H9 (cell line): ENCODE measurements around the gene CORO2B. TPM values are rescaled to one million over a fixed set of nuclear protein-coding genes. Genes with fewer than 3 reads are reported as not detected.

Experiments
- DNase-seq: peaks from one replicate; pipeline ENCODE4 v3.0.0-alpha.2; 2017
- H2AFZ ChIP-seq: one replicate; pipeline ENCODE4 v1.6.1; 2013; ENCODE audit warnings: mild to moderate bottlenecking, low read length, control low read depth, moderate library complexity
- H2AK5ac ChIP-seq: 2 replicates; pipeline ENCODE4 v1.6.1; 2013; ENCODE audit warnings: low read length, control low read depth, mixed read lengths; ENCODE audit not compliant: insufficient read length
- H2BK120ac ChIP-seq: one replicate; pipeline ENCODE4 v1.6.1; 2013; ENCODE audit warnings: low read depth, mild to moderate bottlenecking, low read length, control low read depth, inconsistent platforms; ENCODE audit not compliant: poor library complexity, severe bottlenecking
- H2BK12ac ChIP-seq: 2 replicates; pipeline ENCODE4 v1.6.1; 2013; ENCODE audit warnings: low read length, control low read depth, mixed read lengths, low read depth; ENCODE audit not compliant: insufficient read length
- H2BK15ac ChIP-seq: 2 replicates; pipeline ENCODE4 v1.6.1; 2013; ENCODE audit warnings: low read depth, low read length, control low read depth
- H2BK20ac ChIP-seq: one replicate; pipeline ENCODE4 v1.6.1; 2013; ENCODE audit warnings: low read depth, mild to moderate bottlenecking, low read length, control low read depth, inconsistent platforms; ENCODE audit not compliant: poor library complexity, severe bottlenecking
- H2BK5ac ChIP-seq: 2 replicates; pipeline ENCODE4 v1.6.1; 2013; ENCODE audit warnings: low read length, control low read depth, mixed read lengths; ENCODE audit not compliant: insufficient read length
- H3K14ac ChIP-seq: 2 replicates; pipeline ENCODE4 v1.6.1; 2013; ENCODE audit warnings: low read length, control low read depth; ENCODE audit not compliant: insufficient read depth
- H3K18ac ChIP-seq: 2 replicates; pipeline ENCODE4 v1.6.1; 2013; ENCODE audit warnings: low read depth, mild to moderate bottlenecking, mixed read lengths, low read length, control low read depth; ENCODE audit not compliant: insufficient read length
- H3K23ac ChIP-seq: 2 replicates; pipeline ENCODE4 v1.6.1; 2013; ENCODE audit warnings: low read length, control low read depth, mixed read lengths, low read depth; ENCODE audit not compliant: insufficient read length
- H3K23me2 ChIP-seq: 2 replicates; pipeline ENCODE4 v1.6.1; 2013; ENCODE audit warnings: low read depth, mild to moderate bottlenecking, mixed read lengths, low read length, control low read depth; ENCODE audit not compliant: insufficient read length, poor library complexity, severe bottlenecking
- H3K27ac ChIP-seq: 2 replicates; pipeline ENCODE4 v1.5.1; 2013; ENCODE audit warnings: low read length, control low read depth, mixed read lengths, low read depth; ENCODE audit not compliant: insufficient read length
- H3K27me3 ChIP-seq: 2 replicates; pipeline ENCODE4 v1.6.1; 2013; ENCODE audit warnings: low read length, control low read depth, inconsistent platforms; ENCODE audit not compliant: insufficient read depth
- H3K4ac ChIP-seq: 2 replicates; pipeline ENCODE4 v1.6.1; 2013; ENCODE audit warnings: low read depth, mild to moderate bottlenecking, control low read depth, inconsistent platforms, low read length, moderate library complexity
- H3K4me1 ChIP-seq: 2 replicates; pipeline ENCODE4 v1.6.1; 2013; ENCODE audit warnings: low read length, control low read depth, inconsistent platforms; ENCODE audit not compliant: insufficient read depth
- H3K4me2 ChIP-seq: 2 replicates; pipeline ENCODE4 v1.6.1; 2013; ENCODE audit warnings: low read length, control low read depth, mixed read lengths; ENCODE audit not compliant: insufficient read length, insufficient read depth
- H3K56ac ChIP-seq: 2 replicates; pipeline ENCODE4 v1.6.1; 2013; ENCODE audit warnings: low read depth, mild to moderate bottlenecking, mixed read lengths, low read length, control low read depth; ENCODE audit not compliant: insufficient read length
- H3K79me1 ChIP-seq: 2 replicates; pipeline ENCODE4 v1.6.1; 2013; ENCODE audit warnings: low read depth, mild to moderate bottlenecking, moderate library complexity, low read length, control low read depth, inconsistent platforms; ENCODE audit not compliant: insufficient read depth, poor library complexity, severe bottlenecking
- H3K79me2 ChIP-seq: 2 replicates; pipeline ENCODE4 v1.6.1; 2013; ENCODE audit warnings: low read length, control low read depth, inconsistent platforms; ENCODE audit not compliant: insufficient read depth
- H3K9ac ChIP-seq: 2 replicates; pipeline ENCODE4 v1.6.1; 2013; ENCODE audit warnings: low read length, control low read depth, mixed read lengths; ENCODE audit not compliant: insufficient read length; ENCODE audit errors: extremely low read depth
- H3K9me3 ChIP-seq: one replicate; pipeline ENCODE4 v1.6.1; 2013; ENCODE audit warnings: low read depth, low read length, inconsistent platforms; ENCODE audit not compliant: control insufficient read depth
- H3T11ph ChIP-seq: one replicate; pipeline ENCODE4 v1.6.1; 2013; ENCODE audit warnings: mild to moderate bottlenecking, low read length, control low read depth, inconsistent platforms
- H4K20me1 ChIP-seq: one replicate; pipeline ENCODE4 v1.6.1; 2013; ENCODE audit not compliant: control insufficient read depth, insufficient read length, insufficient read depth
- H4K5ac ChIP-seq: 2 replicates; pipeline ENCODE4 v1.6.1; 2013; ENCODE audit warnings: low read depth, mild to moderate bottlenecking, mixed read lengths, low read length, control low read depth; ENCODE audit not compliant: insufficient read length
- H4K8ac ChIP-seq: replicated peaks from 2 replicates; pipeline ENCODE4 v1.6.1; 2013; ENCODE audit warnings: low read length, control low read depth, mixed read lengths, low read depth; ENCODE audit not compliant: insufficient read length
- H4K91ac ChIP-seq: 2 replicates; pipeline ENCODE4 v1.6.1; 2013; ENCODE audit warnings: low read depth, mild to moderate bottlenecking, moderate library complexity, mixed read lengths, low read length, control low read depth; ENCODE audit not compliant: insufficient read length
- H3K27ac Mint-ChIP-seq, 3 experiments: 2 replicates in 2 of 3; 3 replicates in 1 of 3; pipeline ENCODE4 v1.8.0; 2020 to 2021; ENCODE audit warnings: mixed read lengths in 3 of 3, mild to moderate bottlenecking in 1 of 3, moderate library complexity in 1 of 3
- H3K27me3 Mint-ChIP-seq: 2 replicates; pipeline ENCODE4 v1.8.0; 2021; ENCODE audit warnings: low read depth, mild to moderate bottlenecking, moderate library complexity, mixed read lengths
- H3K36me3 Mint-ChIP-seq, 3 experiments: 2 replicates in 2 of 3; 3 replicates in 1 of 3; pipeline ENCODE4 v1.8.0; 2020 to 2021; ENCODE audit warnings: low read depth in 3 of 3, mixed read lengths in 3 of 3; ENCODE audit not compliant: insufficient read depth in 1 of 3
- H3K4me1 Mint-ChIP-seq, 2 experiments: 2 replicates each; pipeline ENCODE4 v1.8.0; 2020; ENCODE audit warnings: mixed read lengths in 2 of 2
- H3K4me3 Mint-ChIP-seq, 2 experiments: 2 replicates in 1 of 2; 3 replicates in 1 of 2; pipeline ENCODE4 v1.8.0; 2020 to 2021; ENCODE audit warnings: mild to moderate bottlenecking in 2 of 2, mixed read lengths in 2 of 2, moderate library complexity in 1 of 2
- H3K9me3 Mint-ChIP-seq, 2 experiments: 2 replicates in 1 of 2; 3 replicates in 1 of 2; pipeline ENCODE4 v1.8.0; 2020; ENCODE audit warnings: mild to moderate bottlenecking in 2 of 2, mixed read lengths in 2 of 2, moderate library complexity in 1 of 2
- WGBS: extraction: QIAGEN DNeasy Blood & Tissue Kit; methylation state at CpG from one replicate; pipeline ENCODE4 v1.1.7; 2013; ENCODE audit warnings: missing lambda C conversion rate, low lambda C conversion rate, mixed read lengths; ENCODE audit not compliant: insufficient read length; ENCODE audit errors: extremely low coverage; 5-methylcytosine and 5-hydroxymethylcytosine counted together
- total RNA-seq: library from RNA; stranded (reverse); gene quantifications from 2 replicates; pipeline ENCODE4 v1.2.1, GENCODE V29; 2021
- TF ChIP-seq, protein P1 (sequence below): fragments of 200-600 bp; sonication (generic); conservative IDR thresholded peaks from 3 replicates; pipeline ENCODE4 v1.8.0; 2021; ENCODE audit warnings: antibody characterized with exemption, mild to moderate bottlenecking

Gene CORO2B
- total RNA-seq, 1 experiment from 2014 or later, result 3.1 TPM

DNA sequence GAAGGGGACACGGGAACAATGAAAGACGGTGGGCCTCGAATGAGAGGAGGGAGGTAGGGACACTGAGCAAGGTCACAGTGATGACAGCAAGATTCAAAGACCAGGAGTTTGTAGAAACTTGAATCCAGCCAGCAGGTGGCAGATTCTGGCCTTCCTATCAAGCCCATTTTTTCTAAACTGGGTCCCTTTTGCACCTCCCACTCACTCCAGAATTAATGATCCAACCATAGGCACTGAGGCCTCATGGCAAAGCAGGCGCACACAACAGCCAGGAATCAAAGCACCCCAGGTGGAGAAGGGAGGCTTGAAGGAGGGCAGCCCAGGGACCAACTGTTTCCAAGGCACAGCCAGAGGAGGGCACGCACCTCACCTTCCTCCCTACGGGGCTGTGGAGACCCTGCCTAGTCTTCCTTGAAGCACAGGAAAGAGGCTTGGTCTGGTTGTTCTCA is 151.7 kb downstream of the CORO2B start:
- WGBS, result no CpG with 5 or more reads among the region's 6 CpGs
- H3K4me3 Mint-ChIP-seq, result no peak overlapping the region
- H3K4me1 Mint-ChIP-seq, result peaks cover 10 to 27% of the 10 kb centered on the region in 2 experiments
- no peak overlapping the region for H3K4ac ChIP-seq
- H4K20me1 ChIP-seq, result no peaks in the 10 kb centered on the region
- no peak overlapping the region for H3T11ph ChIP-seq
- no peak overlapping the region for H3K23ac ChIP-seq
- no peaks in the 10 kb centered on the region for H3K23me2 ChIP-seq
- TF ChIP-seq, protein P1, sequence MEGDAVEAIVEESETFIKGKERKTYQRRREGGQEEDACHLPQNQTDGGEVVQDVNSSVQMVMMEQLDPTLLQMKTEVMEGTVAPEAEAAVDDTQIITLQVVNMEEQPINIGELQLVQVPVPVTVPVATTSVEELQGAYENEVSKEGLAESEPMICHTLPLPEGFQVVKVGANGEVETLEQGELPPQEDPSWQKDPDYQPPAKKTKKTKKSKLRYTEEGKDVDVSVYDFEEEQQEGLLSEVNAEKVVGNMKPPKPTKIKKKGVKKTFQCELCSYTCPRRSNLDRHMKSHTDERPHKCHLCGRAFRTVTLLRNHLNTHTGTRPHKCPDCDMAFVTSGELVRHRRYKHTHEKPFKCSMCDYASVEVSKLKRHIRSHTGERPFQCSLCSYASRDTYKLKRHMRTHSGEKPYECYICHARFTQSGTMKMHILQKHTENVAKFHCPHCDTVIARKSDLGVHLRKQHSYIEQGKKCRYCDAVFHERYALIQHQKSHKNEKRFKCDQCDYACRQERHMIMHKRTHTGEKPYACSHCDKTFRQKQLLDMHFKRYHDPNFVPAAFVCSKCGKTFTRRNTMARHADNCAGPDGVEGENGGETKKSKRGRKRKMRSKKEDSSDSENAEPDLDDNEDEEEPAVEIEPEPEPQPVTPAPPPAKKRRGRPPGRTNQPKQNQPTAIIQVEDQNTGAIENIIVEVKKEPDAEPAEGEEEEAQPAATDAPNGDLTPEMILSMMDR, result peak; percentile 69
- H2AK5ac ChIP-seq, result no peak overlapping the region
- H3K27ac ChIP-seq, result no peak overlapping the region
- H2BK12ac ChIP-seq, result no peak overlapping the region
- H4K8ac ChIP-seq, result no peak overlapping the region
- no peaks in the 10 kb centered on the region for H3K9me3 ChIP-seq
- no peak overlapping the region for H3K18ac ChIP-seq
- H3K4me2 ChIP-seq, result no peak overlapping the region
- DNase-seq, result peak; percentile 63
- H3K9me3 Mint-ChIP-seq, result no peaks in the 10 kb centered on the region
- no peak overlapping the region for H4K5ac ChIP-seq
- no peaks in the 10 kb centered on the region for H3K27me3 ChIP-seq
- no peak overlapping the region for H3K9ac ChIP-seq
- H2AFZ ChIP-seq, result peak overlapping the region; percentile 70
- H2BK15ac ChIP-seq, result no peak overlapping the region
- no peak overlapping the region for H3K56ac ChIP-seq
- no peak overlapping the region for H2BK20ac ChIP-seq
- no peak overlapping the region for H4K91ac ChIP-seq
- no peaks in the 10 kb centered on the region for H3K79me1 ChIP-seq
- H3K14ac ChIP-seq, result no peak overlapping the region
- peaks cover 2% of the 10 kb centered on the region; the same call in 1 of the 2 replicates for H3K4me1 ChIP-seq
- no peak overlapping the region for H2BK120ac ChIP-seq
- no peak overlapping the region for H3K27ac Mint-ChIP-seq
- peaks cover 15% of the 10 kb centered on the region for H3K27me3 Mint-ChIP-seq
- no peaks in the 10 kb centered on the region for H3K36me3 Mint-ChIP-seq
- H3K79me2 ChIP-seq, result no peaks in the 10 kb centered on the region
- no peak overlapping the region for H2BK5ac ChIP-seq
